Activated T-cell treated with anti-CD3 and anti-CD28 coated beads for 1 hour (primary cell): ENCODE results near the gene TERT.
"Not testable (repeated sequence)": the region's sequence is repeated elsewhere in the genome, so short reads cannot be mapped to it uniquely, and the experiment has no call there.

ENCODE experiments used
- DNase-seq: peaks from one replicate; pipeline ENCODE4 v3.0.0-alpha.2; 2020; ENCODE audit warnings: low read depth

TERT gene

GRCh38 chr5:1294206-1294834 lies 548 bp downstream of the TERT start:
- DNase-seq, result no peak

GRCh38 chr5:1293416-1294205 lies 1.3 kb downstream of the TERT start:
- DNase-seq, result no peak

GRCh38 chr5:1292846-1293415 lies 1.9 kb downstream of the TERT start:
- DNase-seq, result no peak

- no peak for DNase-seq
Observed at GRCh38 chr5:1292139-1292538, 2.7 kb downstream of the TERT start.

GRCh38 chr5:1291611-1292080 lies 3.2 kb downstream of the TERT start:
- no peak for DNase-seq

GRCh38 chr5:1290956-1291355 lies 3.9 kb downstream of the TERT start:
- not testable (repeated sequence) for DNase-seq

GRCh38 chr5:1289559-1289958 lies 5.3 kb downstream of the TERT start:
- not testable (repeated sequence) for DNase-seq

- no peak for DNase-seq
Observed at GRCh38 chr5:1288439-1289335, 6.2 kb downstream of the TERT start.

GRCh38 chr5:1285883-1286291 lies 9.0 kb downstream of the TERT start:
- DNase-seq, result no peak

- no peak for DNase-seq
Observed at GRCh38 chr5:1285141-1285540, 9.7 kb downstream of the TERT start.

GRCh38 chr5:1284336-1284970 lies 10.4 kb downstream of the TERT start:
- DNase-seq, result not testable (repeated sequence)

GRCh38 chr5:1283729-1284041 lies 11.2 kb downstream of the TERT start:
- not testable (repeated sequence) for DNase-seq

- DNase-seq, result not testable (repeated sequence)
Observed at GRCh38 chr5:1282993-1283728, 11.7 kb downstream of the TERT start.

GRCh38 chr5:1282131-1282992 lies 12.5 kb downstream of the TERT start:
- no peak for DNase-seq

GRCh38 chr5:1281038-1281882 lies 13.6 kb downstream of the TERT start:
- no peak for DNase-seq

- no peak for DNase-seq
Observed at GRCh38 chr5:1280177-1281037, 14.5 kb downstream of the TERT start.

GRCh38 chr5:1279443-1280151 lies 15.3 kb downstream of the TERT start:
- no peak for DNase-seq
